ENCODE results near the gene KRTAP5-10.
"Not testable (repeated sequence)": the region's sequence is repeated elsewhere in the genome, so short reads cannot be mapped to it uniquely, and the experiment has no call there.

The KRTAP5-10 gene

DNA sequence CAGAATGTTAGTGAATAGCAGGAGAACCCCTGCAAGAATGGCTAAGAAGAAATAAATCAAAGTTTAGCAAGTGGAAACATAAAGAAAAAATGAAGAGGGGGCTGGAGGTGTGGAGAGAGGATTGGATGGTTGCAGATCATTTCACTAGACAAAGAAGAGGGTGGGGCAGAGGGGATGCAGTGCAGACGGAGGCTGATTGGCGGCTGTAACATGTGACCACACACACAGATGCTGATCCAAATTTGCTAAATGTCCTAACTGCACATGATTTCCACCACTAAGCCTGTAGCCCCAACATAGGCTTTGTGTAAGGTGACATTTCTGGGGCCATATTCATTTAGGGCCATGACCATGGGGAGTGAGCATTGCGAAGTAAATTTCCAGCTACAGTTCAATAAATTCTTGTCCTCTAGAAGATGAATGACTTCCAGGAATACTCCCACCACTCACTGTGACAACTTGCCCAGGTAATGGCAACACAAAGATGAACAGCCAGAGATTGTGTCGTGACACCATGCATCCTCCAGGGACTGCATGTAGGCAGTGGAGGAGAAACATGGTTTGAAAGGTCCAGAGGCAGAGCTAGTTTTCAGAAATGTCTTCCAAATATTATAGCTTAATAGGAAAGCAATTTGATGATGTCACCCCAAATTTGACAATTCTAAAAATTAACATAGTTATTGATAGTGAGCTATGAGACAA, 10.5 kb downstream of the KRTAP5-10 start:
- Histone ChIP-seq H3K9me3 (ENCODE audit: control insufficient read depth in 2 of 2, low read length in 2 of 2) (no peaks in the 10 kb centered on the region), H3K4me1 (ENCODE audit: control insufficient read depth, insufficient read depth, low read length) (no peaks in the 10 kb centered on the region), H3K27me3 (ENCODE audit: control insufficient read depth in 1 of 2, insufficient read depth in 2 of 2, low read length in 2 of 2) (peaks cover 6 to 12% of the 10 kb centered on the region in 2 donors), H3K27ac (ENCODE audit: low read length) (no peak overlapping the region), H3K4me3 (ENCODE audit: low read length in 2 of 2) (no peak overlapping the region), H3K9ac (ENCODE audit: low read length in 2 of 2) (no peak overlapping the region), H3K36me3 (ENCODE audit: control insufficient read depth in 2 of 2, insufficient read depth in 2 of 2, low read length in 2 of 2) (no peaks in the 10 kb centered on the region)

GRCh38 chr11:71576688-71577465, 11.5 kb downstream of the KRTAP5-10 start:
- H3K9ac ChIP-seq (ENCODE audit: low read length in 2 of 2); H3K27ac ChIP-seq (ENCODE audit: low read length); H3K4me1 ChIP-seq (ENCODE audit: control insufficient read depth, insufficient read depth, low read length); H3K36me3 ChIP-seq (ENCODE audit: control insufficient read depth in 2 of 2, insufficient read depth in 2 of 2, low read length in 2 of 2); H3K4me3 ChIP-seq (ENCODE audit: low read length in 2 of 2); H3K9me3 ChIP-seq (ENCODE audit: control insufficient read depth in 2 of 2, low read length in 2 of 2): not testable (repeated sequence)
- H3K27me3 ChIP-seq (ENCODE audit: control insufficient read depth in 1 of 2, insufficient read depth in 2 of 2, low read length in 2 of 2) = peaks cover 6 to 13% of the 10 kb centered on the region in 2 donors

- Histone ChIP-seq H3K4me1 (ENCODE audit: control insufficient read depth, insufficient read depth, low read length) (no peaks in the 10 kb centered on the region), H3K9me3 (ENCODE audit: control insufficient read depth in 2 of 2, low read length in 2 of 2) (no peaks in the 10 kb centered on the region)
These were observed 12.2 kb downstream of the KRTAP5-10 start for GRCh38 chr11:71577469-71578004.

GRCh38 chr11:71579513-71579912, 14.2 kb downstream of the KRTAP5-10 start:
- peaks cover 4 to 11% of the 10 kb centered on the region in 2 donors for H3K27me3 ChIP-seq (ENCODE audit: control insufficient read depth in 1 of 2, insufficient read depth in 2 of 2, low read length in 2 of 2)
- H3K4me1 ChIP-seq (ENCODE audit: control insufficient read depth, insufficient read depth, low read length); H3K9ac ChIP-seq (ENCODE audit: low read length in 2 of 2); H3K27ac ChIP-seq (ENCODE audit: low read length); H3K9me3 ChIP-seq (ENCODE audit: control insufficient read depth in 2 of 2, low read length in 2 of 2); H3K4me3 ChIP-seq (ENCODE audit: low read length in 2 of 2); H3K36me3 ChIP-seq (ENCODE audit: control insufficient read depth in 2 of 2, insufficient read depth in 2 of 2, low read length in 2 of 2): not testable (repeated sequence)

More at GRCh38 chr11:71577469-71578004, 12.2 kb downstream of the KRTAP5-10 start:
- H3K36me3 ChIP-seq (ENCODE audit: control insufficient read depth in 2 of 2, insufficient read depth in 2 of 2, low read length in 2 of 2) = no peaks in the 10 kb centered on the region
- H3K27ac ChIP-seq (ENCODE audit: low read length) = no peak overlapping the region
- peaks cover 4 to 15% of the 10 kb centered on the region in 2 donors for H3K27me3 ChIP-seq (ENCODE audit: control insufficient read depth in 1 of 2, insufficient read depth in 2 of 2, low read length in 2 of 2)
- no peak overlapping the region for H3K4me3 ChIP-seq (ENCODE audit: low read length in 2 of 2)
- no peak overlapping the region for H3K9ac ChIP-seq (ENCODE audit: low read length in 2 of 2)

- Histone ChIP-seq H3K9me3 (ENCODE audit: control insufficient read depth in 2 of 2, low read length in 2 of 2) (no peaks in the 10 kb centered on the region), H3K27ac (ENCODE audit: low read length) (no peak overlapping the region), H3K4me1 (ENCODE audit: control insufficient read depth, insufficient read depth, low read length) (no peaks in the 10 kb centered on the region), H3K4me3 (ENCODE audit: low read length in 2 of 2) (no peak overlapping the region), H3K36me3 (ENCODE audit: control insufficient read depth in 2 of 2, insufficient read depth in 2 of 2, low read length in 2 of 2) (no peaks in the 10 kb centered on the region), H3K9ac (ENCODE audit: low read length in 2 of 2) (no peak overlapping the region), H3K27me3 (ENCODE audit: control insufficient read depth in 1 of 2, insufficient read depth in 2 of 2, low read length in 2 of 2) (peaks cover 4 to 7% of the 10 kb centered on the region in 2 donors)
These were observed 15.0 kb downstream of the KRTAP5-10 start for GRCh38 chr11:71580057-71581003.

GRCh38 chr11:71581826-71582225, 16.5 kb downstream of the KRTAP5-10 start:
- no peaks in the 10 kb centered on the region for H3K9me3 ChIP-seq (ENCODE audit: control insufficient read depth in 2 of 2, low read length in 2 of 2)
- no peaks in the 10 kb centered on the region for H3K4me1 ChIP-seq (ENCODE audit: control insufficient read depth, insufficient read depth, low read length)
- H3K27me3 ChIP-seq (ENCODE audit: control insufficient read depth in 1 of 2, insufficient read depth in 2 of 2, low read length in 2 of 2) = peaks cover 4 to 7% of the 10 kb centered on the region in 2 donors
- no peaks in the 10 kb centered on the region for H3K36me3 ChIP-seq (ENCODE audit: control insufficient read depth in 2 of 2, insufficient read depth in 2 of 2, low read length in 2 of 2)
- H3K27ac ChIP-seq (ENCODE audit: low read length) = no peak overlapping the region
- H3K4me3 ChIP-seq (ENCODE audit: low read length in 2 of 2) = no peak overlapping the region
- H3K9ac ChIP-seq (ENCODE audit: low read length in 2 of 2) = no peak overlapping the region

DNA sequence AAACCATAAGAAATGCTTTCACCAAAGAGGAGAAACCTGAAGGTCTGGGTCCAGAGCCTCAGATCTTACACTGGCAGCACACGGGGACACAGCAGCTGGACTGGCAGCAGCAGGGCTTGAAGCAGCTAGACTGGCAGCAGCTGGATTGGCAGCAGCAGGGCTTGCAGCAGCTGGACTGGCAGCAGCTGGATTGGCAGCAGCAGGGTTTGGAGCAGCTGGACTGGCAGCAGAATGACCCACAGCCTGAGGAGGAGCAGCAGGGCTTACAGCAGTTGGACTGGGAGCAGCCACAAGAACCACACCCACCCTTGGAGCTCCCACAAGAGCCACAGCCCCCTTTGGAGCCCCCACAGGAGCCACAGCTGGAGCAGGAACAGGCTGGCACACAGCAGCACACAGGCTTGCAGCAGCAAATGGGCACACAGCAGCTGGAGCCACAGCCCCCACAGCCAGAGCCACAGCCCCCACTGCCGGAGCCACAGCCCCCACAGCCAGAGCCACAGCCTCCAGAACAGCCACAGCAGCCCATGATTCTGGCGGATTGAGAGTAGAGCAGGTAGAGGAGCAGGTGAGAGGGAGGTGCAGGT, 17.0 kb downstream of the KRTAP5-10 start, which contains the start of gene KRTAP5-11:
Gene KRTAP5-11 (minus strand): TSS at position 567 of the 587 bp plus-strand sequence. CDS start 38 bp downstream, at position 529.
- H3K9me3 ChIP-seq (ENCODE audit: control insufficient read depth in 2 of 2, low read length in 2 of 2) = no peaks in the 10 kb centered on the region
- H3K27me3 ChIP-seq (ENCODE audit: control insufficient read depth in 1 of 2, insufficient read depth in 2 of 2, low read length in 2 of 2) = peaks cover 4 to 7% of the 10 kb centered on the region in 2 donors
- no peak within 1 kb of the TSS for H3K9ac ChIP-seq (ENCODE audit: low read length in 2 of 2)
- no peak within 1 kb of the TSS for H3K4me3 ChIP-seq (ENCODE audit: low read length in 2 of 2)
- no peaks in the 10 kb centered on the region for H3K36me3 ChIP-seq (ENCODE audit: control insufficient read depth in 2 of 2, insufficient read depth in 2 of 2, low read length in 2 of 2)
- H3K27ac ChIP-seq (ENCODE audit: low read length) = no peak within 1 kb of the TSS
- H3K4me1 ChIP-seq (ENCODE audit: control insufficient read depth, insufficient read depth, low read length) = no peaks in the 10 kb centered on the region

DNA sequence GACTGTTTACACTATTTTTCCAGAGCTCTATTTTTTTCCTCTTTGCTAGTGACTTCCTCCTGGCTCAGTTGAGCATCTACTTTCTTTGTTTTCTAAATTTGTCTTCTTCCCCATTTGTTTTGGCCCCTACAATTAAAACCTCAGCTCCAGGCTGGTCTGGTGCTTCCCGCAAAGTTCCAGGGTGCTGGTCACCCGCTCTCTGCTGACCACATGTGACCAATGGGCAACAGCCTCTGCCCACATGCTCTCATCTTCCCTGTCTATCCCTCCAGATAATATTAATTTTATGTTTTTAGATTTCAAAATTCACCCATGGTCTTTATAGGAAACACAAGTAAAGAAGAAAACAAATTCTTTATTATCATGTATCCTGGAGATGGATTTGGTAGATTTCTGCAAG, 17.6 kb downstream of the KRTAP5-10 start:
- H3K4me3 ChIP-seq (ENCODE audit: low read length in 2 of 2); H3K9me3 ChIP-seq (ENCODE audit: control insufficient read depth in 2 of 2, low read length in 2 of 2); H3K4me1 ChIP-seq (ENCODE audit: control insufficient read depth, insufficient read depth, low read length); H3K36me3 ChIP-seq (ENCODE audit: control insufficient read depth in 2 of 2, insufficient read depth in 2 of 2, low read length in 2 of 2); H3K27ac ChIP-seq (ENCODE audit: low read length); H3K9ac ChIP-seq (ENCODE audit: low read length in 2 of 2); H3K27me3 ChIP-seq (ENCODE audit: control insufficient read depth in 1 of 2, insufficient read depth in 2 of 2, low read length in 2 of 2): not testable (repeated sequence)

- H3K9me3 ChIP-seq (ENCODE audit: control insufficient read depth in 2 of 2, low read length in 2 of 2); H3K9ac ChIP-seq (ENCODE audit: low read length in 2 of 2); H3K27ac ChIP-seq (ENCODE audit: low read length); H3K4me3 ChIP-seq (ENCODE audit: low read length in 2 of 2); H3K4me1 ChIP-seq (ENCODE audit: control insufficient read depth, insufficient read depth, low read length); H3K27me3 ChIP-seq (ENCODE audit: control insufficient read depth in 1 of 2, insufficient read depth in 2 of 2, low read length in 2 of 2); H3K36me3 ChIP-seq (ENCODE audit: control insufficient read depth in 2 of 2, insufficient read depth in 2 of 2, low read length in 2 of 2): not testable (repeated sequence)
These were observed 20.3 kb downstream of the KRTAP5-10 start for GRCh38 chr11:71585673-71586072.

- H3K27ac ChIP-seq (ENCODE audit: low read length); H3K4me1 ChIP-seq (ENCODE audit: control insufficient read depth, insufficient read depth, low read length); H3K9ac ChIP-seq (ENCODE audit: low read length in 2 of 2); H3K36me3 ChIP-seq (ENCODE audit: control insufficient read depth in 2 of 2, insufficient read depth in 2 of 2, low read length in 2 of 2); H3K27me3 ChIP-seq (ENCODE audit: control insufficient read depth in 1 of 2, insufficient read depth in 2 of 2, low read length in 2 of 2); H3K9me3 ChIP-seq (ENCODE audit: control insufficient read depth in 2 of 2, low read length in 2 of 2); H3K4me3 ChIP-seq (ENCODE audit: low read length in 2 of 2): not testable (repeated sequence)
These were observed 23.0 kb downstream of the KRTAP5-10 start for GRCh38 chr11:71588314-71588713.

Data from stomach smooth muscle (tissue), 2 donors.